Stimulated activated CD8-positive, alpha-beta memory T cell treated with anti-CD3 and anti-CD28 coated beads, Interleukin-7, amount 100 ng/mL, for 4 hours (primary cell): ENCODE results near the gene CAPN9.
"Not testable (repeated sequence)": the region's sequence is repeated elsewhere in the genome, so short reads cannot be mapped to it uniquely, and the experiment has no call there.

ENCODE experiments used
- DNase-seq, 2 donors: peaks; one replicate each; pipeline ENCODE4 v3.0.0-alpha.2; 2020; ENCODE audit warnings: low read depth in 2 of 2

CAPN9 gene, protein sequence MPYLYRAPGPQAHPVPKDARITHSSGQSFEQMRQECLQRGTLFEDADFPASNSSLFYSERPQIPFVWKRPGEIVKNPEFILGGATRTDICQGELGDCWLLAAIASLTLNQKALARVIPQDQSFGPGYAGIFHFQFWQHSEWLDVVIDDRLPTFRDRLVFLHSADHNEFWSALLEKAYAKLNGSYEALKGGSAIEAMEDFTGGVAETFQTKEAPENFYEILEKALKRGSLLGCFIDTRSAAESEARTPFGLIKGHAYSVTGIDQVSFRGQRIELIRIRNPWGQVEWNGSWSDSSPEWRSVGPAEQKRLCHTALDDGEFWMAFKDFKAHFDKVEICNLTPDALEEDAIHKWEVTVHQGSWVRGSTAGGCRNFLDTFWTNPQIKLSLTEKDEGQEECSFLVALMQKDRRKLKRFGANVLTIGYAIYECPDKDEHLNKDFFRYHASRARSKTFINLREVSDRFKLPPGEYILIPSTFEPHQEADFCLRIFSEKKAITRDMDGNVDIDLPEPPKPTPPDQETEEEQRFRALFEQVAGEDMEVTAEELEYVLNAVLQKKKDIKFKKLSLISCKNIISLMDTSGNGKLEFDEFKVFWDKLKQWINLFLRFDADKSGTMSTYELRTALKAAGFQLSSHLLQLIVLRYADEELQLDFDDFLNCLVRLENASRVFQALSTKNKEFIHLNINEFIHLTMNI

GRCh38 chr1:230747127-230747730 is at the start of gene CAPN9:
Gene CAPN9 (plus strand): TSS chr1:230747388. CDS start chr1:230747497, 109 bp downstream.
- DNase-seq, result no peak

GRCh38 chr1:230698130-230698529 is 49.1 kb upstream of the CAPN9 start:
- no peak for DNase-seq

- DNase-seq, result not testable (repeated sequence)
Observed at GRCh38 chr1:230698964-230699363, 48.2 kb upstream of the CAPN9 start.

DNA sequence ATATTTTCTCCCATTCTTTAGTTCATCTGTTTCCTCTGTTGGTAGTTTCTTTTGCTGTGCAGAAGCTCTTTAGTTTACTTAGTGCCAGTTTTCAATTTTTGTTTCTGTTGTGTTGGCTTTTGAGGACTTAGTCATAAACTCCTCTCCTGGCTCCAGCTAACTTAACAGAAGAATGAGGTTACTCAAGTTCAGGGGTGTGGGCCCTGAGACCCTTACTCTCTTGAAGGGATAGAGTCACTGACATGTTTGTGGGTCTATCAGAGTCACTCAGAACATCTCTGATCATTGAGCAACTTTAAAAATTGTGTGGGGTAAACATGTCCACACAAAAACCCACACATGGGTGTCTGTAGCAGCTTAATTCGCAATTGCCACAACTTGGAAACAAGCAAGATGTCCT is 47.5 kb upstream of the CAPN9 start:
- DNase-seq, result no peak

DNA sequence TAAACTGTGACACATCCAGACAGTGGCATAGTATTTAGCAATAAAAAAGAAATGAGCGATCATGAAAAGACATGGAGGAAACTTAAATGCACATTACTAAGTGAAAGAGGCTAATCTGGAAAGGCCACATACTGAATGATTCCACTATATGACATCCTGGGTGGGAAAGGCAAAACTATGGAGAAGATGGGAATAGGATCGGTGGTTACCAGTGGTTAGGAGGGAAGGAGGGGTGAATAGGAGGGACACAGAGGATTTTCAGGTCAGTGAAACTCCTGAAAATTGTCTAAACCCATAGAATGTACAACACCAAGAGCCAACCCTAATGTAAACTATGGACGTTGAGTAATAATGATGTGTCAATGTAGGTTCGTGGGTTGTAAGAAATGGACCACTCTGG is 47.1 kb upstream of the CAPN9 start:
- DNase-seq, result no peak

- DNase-seq, result no peak
Observed at GRCh38 chr1:230701434-230701833, 45.8 kb upstream of the CAPN9 start.

DNA sequence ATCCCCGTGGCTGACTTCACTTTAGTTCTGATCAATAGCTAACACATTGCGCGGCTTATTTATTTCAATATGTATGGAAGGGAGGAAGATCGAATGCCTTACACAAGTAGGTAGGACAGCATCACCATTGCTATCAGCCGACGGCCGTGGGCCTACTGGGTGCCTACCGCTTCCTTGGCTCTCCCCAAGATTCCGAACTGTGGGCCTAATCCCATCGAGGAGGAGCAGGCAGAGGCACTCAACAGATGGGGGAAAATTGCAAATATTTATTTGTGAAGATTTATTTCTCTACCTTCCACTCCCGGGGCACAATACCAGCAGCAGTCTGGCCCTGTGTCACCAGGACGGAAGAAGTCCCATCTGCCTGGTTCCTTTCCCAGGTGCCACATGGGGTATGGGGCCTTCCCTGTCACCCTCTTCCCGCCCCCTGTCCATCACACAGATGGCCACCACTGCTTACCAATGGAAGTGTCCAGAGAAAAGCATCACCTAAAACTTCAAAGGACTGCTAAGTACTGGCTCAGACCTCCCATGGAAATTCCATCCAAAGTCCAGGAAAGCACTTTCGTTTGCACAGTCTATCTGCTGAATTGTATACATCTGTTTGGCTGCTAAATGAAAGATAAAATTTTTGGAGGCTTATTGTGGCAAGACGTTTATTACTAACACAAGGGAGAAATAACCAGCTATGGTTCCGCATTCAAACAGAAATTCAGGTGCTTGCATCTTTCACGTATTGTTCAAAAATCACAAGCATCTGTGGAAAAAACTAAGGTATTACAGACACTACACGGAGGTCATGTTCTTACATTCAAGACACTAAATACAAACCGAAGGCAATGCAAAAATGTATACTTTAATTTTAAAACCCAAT is 45.1 kb upstream of the CAPN9 start:
- no peak for DNase-seq

DNA sequence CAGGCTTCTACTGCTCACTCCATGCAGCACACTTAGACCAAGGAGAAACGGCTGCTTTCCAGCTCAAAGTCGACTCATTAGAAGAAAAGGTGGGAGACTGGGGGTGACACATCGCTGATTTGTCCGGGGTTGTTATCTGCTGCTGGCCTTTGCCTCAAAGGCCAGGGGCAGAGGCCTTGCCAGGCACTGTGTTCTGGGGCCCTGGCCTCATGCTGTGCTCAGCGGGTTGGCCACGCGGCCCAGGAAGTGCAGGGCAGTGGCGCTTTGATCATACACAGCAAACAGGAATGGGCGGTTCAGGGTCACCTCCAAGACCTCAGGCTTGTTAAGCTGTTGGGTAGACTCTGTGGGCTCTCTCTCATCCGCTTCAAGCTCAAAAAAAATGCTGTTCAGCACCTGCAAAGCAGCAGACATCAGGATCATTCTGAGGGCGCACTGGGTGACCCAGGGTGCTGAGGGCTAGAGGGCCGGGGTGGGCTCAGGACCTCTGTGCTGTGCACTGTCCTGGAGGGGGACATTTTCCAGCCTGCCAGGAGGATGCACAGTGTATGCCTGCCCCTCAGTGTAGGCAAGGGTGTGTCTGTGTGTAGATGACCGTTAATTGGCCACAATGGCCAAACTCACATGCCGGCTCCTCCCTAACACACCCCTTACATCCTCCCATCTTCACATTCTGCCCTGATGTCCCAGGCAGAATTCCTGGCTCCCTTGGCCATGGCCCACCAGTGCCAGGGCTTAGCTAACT is 44.1 kb upstream of the CAPN9 start:
- no peak for DNase-seq

GRCh38 chr1:230703679-230704385 is 43.4 kb upstream of the CAPN9 start:
- no peak for DNase-seq

GRCh38 chr1:230704830-230705229 is 42.4 kb upstream of the CAPN9 start:
- no peak for DNase-seq

- DNase-seq, result no peak
Observed at GRCh38 chr1:230705289-230706019, 41.7 kb upstream of the CAPN9 start.

DNA sequence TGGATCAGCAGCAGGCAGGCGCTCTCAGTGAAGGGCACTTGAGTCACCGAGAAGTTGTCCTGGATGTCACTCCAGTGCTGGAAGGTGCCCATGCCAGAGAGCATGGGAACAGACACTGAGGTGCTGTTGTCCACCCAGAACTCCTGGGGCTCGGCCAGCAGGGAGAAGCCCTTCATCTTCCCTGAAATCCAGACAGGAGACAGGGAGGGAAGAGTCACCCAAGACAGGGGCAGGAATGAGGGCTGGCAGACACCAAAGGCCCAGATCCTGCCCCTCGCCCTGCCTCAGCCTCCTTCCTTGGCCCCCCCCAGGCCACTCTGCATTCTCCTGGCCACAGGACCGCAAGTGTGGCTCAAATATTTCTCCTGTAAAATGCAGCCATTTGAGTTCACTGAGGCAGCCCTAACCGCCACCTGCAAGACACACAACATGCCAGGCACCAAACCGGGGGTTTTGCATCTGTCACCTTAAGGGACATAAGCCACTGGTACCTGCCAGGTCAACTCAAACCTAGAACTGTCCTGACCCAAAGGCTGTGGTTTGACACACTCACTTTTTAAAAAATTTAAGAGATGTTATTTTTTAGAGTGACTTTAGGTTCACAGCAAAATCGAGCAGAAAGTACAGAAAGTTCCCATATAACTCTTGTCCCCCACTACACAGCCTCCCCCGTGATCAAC is 41.0 kb upstream of the CAPN9 start:
- no peak for DNase-seq

GRCh38 chr1:230706887-230707731 is 40.1 kb upstream of the CAPN9 start:
- no peak for DNase-seq

DNA sequence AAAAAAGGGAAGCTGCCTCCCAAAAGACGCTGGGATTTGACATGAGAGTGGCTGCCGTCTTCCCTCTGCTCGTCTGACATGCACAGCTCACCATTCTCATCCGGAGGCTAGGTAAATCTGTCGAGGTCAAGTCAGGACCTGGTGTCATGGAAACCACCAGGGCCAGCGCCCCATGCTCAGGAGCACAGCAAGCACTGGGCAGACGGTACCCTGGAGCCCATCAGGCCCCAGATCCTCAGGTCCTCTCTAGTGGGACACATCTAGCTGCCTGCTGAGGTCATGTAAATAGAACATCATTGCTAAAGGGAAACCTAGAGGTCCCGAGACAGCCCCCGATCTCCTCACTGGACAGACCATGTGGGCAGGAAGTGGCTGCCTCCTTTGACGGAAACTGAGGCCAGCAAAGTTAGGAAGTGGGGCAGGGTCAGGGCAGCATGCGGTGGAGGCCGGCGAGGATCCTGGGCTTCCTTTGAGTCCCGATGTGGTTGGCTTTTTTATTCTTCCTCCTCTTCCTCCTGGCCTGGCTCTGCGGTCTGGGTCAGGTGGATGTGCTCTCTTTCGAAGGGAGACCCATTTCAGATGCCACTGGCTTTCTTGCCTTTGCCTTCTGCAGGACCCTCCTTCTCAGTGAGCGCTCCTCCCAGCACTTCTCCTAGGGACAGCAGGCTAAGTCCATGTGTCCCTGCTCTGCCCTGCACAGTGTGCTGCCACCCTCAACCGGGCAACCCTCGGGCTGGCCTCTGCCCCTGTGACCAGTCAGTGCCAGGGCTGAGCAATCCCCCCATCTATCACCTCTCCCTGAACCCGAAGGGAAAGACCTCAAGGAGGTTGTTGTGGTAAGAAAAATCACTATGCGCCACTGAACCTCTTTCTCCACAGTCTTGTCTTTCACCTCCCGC is 39.2 kb upstream of the CAPN9 start:
- no peak for DNase-seq

GRCh38 chr1:230708631-230709580 is 38.3 kb upstream of the CAPN9 start:
- DNase-seq, result no peak
